ENCODE results near the gene RPS6KL1. TPM values are rescaled to one million over a fixed set of nuclear protein-coding genes. Genes with fewer than 3 reads are reported as not detected.

Gene RPS6KL1
- total RNA-seq, 2 experiments from 2014 or later = 2.5 to 3.6 TPM

DNA sequence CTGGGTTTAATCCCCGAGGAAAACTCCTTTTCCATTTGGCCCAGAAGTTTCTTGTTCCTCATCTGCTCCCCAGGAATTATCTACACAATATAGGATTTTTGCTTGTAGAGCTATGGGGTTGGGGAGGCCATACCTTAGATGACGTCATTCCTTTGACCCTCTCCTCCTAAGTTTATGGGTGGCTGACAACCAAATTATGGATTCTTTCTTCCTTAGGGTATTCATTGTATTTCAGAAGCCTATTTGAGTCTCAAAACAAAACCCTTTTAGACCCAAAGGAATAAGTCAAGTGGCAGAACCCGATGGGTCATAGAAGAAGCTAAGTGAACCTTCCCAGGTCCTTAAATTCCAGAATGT lies 61.3 kb downstream of the RPS6KL1 start:
- Mint-ChIP-seq H3K4me1 (peaks cover 7% of the 10 kb centered on the region), H3K27ac (no peak overlapping the region), H3K36me3 (no peaks in the 10 kb centered on the region), H3K4me3 (no peak overlapping the region), H3K9me3 (ENCODE audit: low read depth) (no peaks in the 10 kb centered on the region), H3K27me3 (no peaks in the 10 kb centered on the region)
- no peak for DNase-seq
- no peak for ATAC-seq
- CTCF ChIA-PET = interaction anchor here (0.7 to 20.2 kb wide), 24 partner anchors 9 to 438 kb away, joined by 3 to 680 read pairs (median 6); partner anchors contain the start of genes DLST, EIF2B2, PROX2 and RPS6KL1

DNA sequence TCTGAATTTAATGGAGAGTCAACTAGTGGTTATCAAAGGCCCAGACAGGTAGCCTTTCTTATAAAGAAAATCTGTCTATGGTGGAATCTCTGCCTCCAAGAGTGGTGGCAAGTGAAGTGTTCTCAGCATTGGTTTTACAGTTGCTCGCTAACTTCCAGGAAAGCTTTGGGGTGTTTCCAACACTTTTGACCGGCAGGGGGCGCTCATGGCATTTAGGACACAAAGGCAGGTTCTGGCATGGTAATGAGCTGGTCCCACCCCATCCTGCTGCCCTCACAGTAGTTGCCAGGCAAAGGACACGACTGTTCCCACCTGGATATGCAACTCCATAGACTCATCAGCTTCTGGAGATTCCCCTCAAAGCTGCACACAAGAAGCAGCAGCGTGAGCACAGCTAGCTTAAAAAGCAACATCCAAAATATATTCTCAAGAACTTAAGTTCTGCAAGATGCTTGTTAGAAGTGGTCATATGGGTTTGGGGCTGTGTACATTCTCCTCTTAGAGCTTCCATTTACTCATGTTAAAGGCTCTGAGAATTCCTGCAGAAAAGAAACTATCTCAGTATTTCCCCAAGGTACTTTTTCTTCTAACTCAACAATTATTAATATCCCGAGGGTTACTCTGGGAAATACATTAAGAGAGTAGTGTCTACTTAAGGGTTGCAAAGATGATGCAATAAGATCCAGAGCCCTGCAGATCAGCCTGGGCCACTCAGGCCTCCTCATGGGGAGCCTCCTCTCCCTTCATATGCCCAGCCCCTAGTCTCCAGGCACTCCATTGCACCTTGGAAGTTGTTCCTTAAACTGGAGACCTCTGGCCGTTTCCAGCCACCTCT lies 61.9 kb downstream of the RPS6KL1 start:
- H3K4me3 Mint-ChIP-seq = no peak overlapping the region
- H3K9me3 Mint-ChIP-seq (ENCODE audit: low read depth) = no peaks in the 10 kb centered on the region
- H3K27ac Mint-ChIP-seq = no peak overlapping the region
- ATAC-seq = peak; percentile 94
- CTCF ChIA-PET = interaction anchor here (0.7 to 20.2 kb wide), 39 partner anchors 8 to 662 kb away, joined by 3 to 680 read pairs (median 5); partner anchors contain the start of genes BATF, DLST, LTBP2 and PROX2
- H3K4me1 Mint-ChIP-seq = peaks cover under 1% of the 10 kb centered on the region
- no peaks in the 10 kb centered on the region for H3K27me3 Mint-ChIP-seq
- peak; percentile 93 for DNase-seq
- no peaks in the 10 kb centered on the region for H3K36me3 Mint-ChIP-seq

DNA sequence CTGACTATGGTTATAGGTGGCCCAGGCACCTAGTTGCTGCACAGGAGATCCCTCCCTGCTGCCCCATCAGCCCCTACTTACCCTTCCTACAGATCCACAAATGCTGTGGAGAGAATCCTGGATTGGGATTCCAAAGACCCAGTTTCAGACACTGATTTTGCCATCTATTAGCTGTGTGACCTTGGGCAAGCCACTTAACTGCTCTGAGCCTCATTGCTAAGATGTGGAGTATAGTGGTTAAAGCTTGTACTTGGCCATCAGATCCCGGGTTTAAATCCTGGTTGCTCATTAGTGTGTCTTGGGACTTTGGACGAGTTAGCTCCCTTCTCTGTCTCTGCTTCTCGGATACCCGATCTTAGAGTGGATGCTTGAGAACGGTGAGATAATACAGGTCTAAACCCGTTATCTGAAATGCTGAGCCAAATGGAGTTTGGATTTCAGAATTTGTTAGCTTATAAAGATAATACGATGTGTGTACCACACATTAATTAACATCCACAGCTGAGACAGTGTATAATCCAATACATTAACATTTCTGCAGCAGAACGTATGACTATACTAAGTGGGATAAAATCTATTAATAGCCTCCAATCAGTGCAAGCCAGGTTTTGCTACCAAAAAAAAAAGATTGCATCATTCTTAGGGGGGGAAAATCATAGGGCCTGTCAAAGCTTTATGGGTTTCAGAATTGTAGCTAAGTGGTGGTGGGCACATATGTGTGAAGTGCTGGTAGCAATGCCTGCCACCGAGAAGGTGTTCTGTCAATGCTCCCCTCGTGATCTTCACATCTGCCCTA lies 63.1 kb downstream of the RPS6KL1 start:
- no peaks in the 10 kb centered on the region for H3K36me3 Mint-ChIP-seq
- H3K4me1 Mint-ChIP-seq = no peaks in the 10 kb centered on the region
- no peaks in the 10 kb centered on the region for H3K27me3 Mint-ChIP-seq
- DNase-seq = no peak
- ATAC-seq = no peak
- no peak overlapping the region for H3K27ac Mint-ChIP-seq
- CTCF ChIA-PET = interaction anchor here (0.8 to 20.2 kb wide), 24 partner anchors 11 to 663 kb away, joined by 3 to 680 read pairs (median 6); partner anchors contain the start of genes BATF, DLST, LTBP2 and PROX2
- H3K4me3 Mint-ChIP-seq = no peak overlapping the region
- no peaks in the 10 kb centered on the region for H3K9me3 Mint-ChIP-seq (ENCODE audit: low read depth)

DNA sequence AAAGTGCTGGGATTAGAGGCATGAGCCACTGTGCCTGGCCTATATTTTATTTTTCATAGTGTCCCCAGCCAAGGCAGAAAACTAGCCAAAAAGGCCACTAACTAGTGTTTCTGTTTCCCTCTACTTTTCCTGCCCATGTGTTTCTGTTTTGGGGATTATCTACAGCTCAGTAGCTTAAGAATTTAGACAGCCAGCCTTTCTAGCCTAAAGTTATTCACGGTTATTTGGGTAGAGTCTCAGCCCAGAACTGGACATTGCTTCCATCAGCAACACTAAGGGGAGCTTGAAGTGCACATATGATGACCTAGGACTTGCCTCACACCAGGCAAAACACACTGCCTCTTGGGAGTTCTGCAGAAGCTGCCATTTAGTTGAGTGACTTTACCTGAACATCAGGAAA lies 65.0 kb downstream of the RPS6KL1 start:
- Mint-ChIP-seq H3K27me3 (no peaks in the 10 kb centered on the region), H3K27ac (no peak overlapping the region), H3K4me1 (peaks cover 4% of the 10 kb centered on the region), H3K9me3 (ENCODE audit: low read depth) (no peaks in the 10 kb centered on the region), H3K4me3 (no peak overlapping the region), H3K36me3 (no peaks in the 10 kb centered on the region)
- ATAC-seq = no peak
- no peak for DNase-seq
- CTCF ChIA-PET = interaction anchor here (0.7 to 20.2 kb wide), 6 partner anchors 9 to 230 kb away, joined by 3 to 680 read pairs (median 44); partner anchors contain the start of genes DLST and PROX2

DNA sequence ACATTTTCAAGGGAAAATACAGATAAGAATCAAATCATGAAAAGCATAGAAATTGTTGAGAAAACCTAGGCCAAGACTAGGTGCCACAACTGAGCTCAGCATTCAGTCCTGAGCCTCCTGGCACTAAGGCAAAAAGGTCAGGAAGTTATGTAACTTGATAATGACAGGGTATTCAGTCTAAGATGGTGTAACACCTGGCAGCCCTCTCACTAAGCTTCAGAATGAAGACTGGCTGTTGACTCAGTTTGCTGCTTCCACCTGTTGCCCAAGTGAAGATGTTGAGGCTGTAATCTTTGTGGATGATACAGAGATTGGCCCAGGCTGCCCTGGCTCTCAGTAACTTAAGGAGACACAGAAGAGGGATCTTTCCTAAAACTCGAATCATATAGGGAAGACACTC lies 66.7 kb downstream of the RPS6KL1 start:
- no peak overlapping the region for H3K27ac Mint-ChIP-seq
- CTCF ChIA-PET = interaction anchor here (0.9 to 20.2 kb wide), 6 partner anchors 8 to 75 kb away, joined by 3 to 680 read pairs (median 44); partner anchors contain the start of genes DLST and PROX2
- no peak for ATAC-seq

DNA sequence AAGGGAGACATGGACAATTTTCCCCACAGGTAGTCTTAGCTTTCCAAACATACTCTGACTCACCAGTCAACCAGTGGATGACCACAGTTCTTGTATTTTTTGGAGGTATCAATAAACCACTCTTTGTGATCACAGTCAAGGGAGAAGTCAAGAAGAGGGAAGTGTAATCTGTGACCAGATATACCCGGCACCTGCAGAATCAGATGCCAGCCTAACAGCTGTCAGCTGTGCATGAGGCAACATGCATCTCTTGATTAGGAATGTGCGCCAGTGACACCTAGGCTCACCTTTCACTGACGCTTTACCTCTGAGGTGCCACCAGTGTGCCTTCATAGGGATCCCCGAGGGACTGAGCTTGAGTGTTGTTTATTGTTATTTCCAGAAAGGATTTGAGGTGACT lies 67.1 kb downstream of the RPS6KL1 start:
- no peak overlapping the region for H3K27ac Mint-ChIP-seq
- H3K36me3 Mint-ChIP-seq = no peaks in the 10 kb centered on the region
- CTCF ChIA-PET = interaction anchor here (0.8 to 20.2 kb wide), 8 partner anchors 8 to 76 kb away, joined by 3 to 680 read pairs (median 5); partner anchors contain the start of genes DLST and PROX2
- H3K4me1 Mint-ChIP-seq = peaks cover 13% of the 10 kb centered on the region
- H3K9me3 Mint-ChIP-seq (ENCODE audit: low read depth) = no peaks in the 10 kb centered on the region
- DNase-seq (no peak), ATAC-seq (no peak)
- no peak overlapping the region for H3K4me3 Mint-ChIP-seq
- H3K27me3 Mint-ChIP-seq = no peaks in the 10 kb centered on the region

More for the DNA sequence above, 66.7 kb downstream of the RPS6KL1 start:
- Mint-ChIP-seq H3K4me1 (peaks cover 13% of the 10 kb centered on the region), H3K36me3 (no peaks in the 10 kb centered on the region), H3K27me3 (no peaks in the 10 kb centered on the region), H3K4me3 (no peak overlapping the region), H3K9me3 (ENCODE audit: low read depth) (no peaks in the 10 kb centered on the region)
- DNase-seq = no peak

DNA sequence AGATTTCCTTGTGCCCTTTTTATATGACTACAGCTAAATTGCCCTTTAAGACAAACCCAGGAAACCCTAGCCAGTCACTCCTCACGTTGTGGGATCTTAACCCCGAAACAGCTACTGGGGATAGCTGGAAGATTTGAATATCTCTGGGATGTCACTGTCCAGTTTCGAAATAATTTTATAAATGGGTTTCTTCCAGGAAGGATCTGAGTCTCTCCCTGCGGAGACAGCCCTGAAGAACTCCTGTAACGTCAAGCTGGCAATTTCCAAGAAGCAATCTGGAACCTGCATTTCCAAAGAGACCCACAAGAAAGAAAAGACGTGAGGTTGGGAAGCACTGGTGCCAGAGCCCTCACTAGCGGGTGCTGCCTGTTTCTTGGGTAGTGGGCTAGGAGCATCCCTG lies 68.0 kb downstream of the RPS6KL1 start:
- Mint-ChIP-seq H3K27ac (no peak overlapping the region), H3K27me3 (no peaks in the 10 kb centered on the region), H3K9me3 (ENCODE audit: low read depth) (no peaks in the 10 kb centered on the region), H3K4me1 (peaks cover 13% of the 10 kb centered on the region), H3K4me3 (no peak overlapping the region), H3K36me3 (no peaks in the 10 kb centered on the region)
- ATAC-seq = no peak
- CTCF ChIA-PET = interaction anchor here (0.8 to 20.2 kb wide), 8 partner anchors 9 to 243 kb away, joined by 3 to 680 read pairs (median 5); partner anchors contain the start of genes DLST, LTBP2 and PROX2
- DNase-seq = no peak

Other genes starting within 250 kb of the RPS6KL1 start
- gene AREL1, start 210.2 kb downstream of the RPS6KL1 start, total RNA-seq = 10 to 100 TPM; 43.6 to 44.2 TPM
- 10 to 100 TPM; 53.7 to 60.5 TPM for gene FCF1, start 210.1 kb downstream of the RPS6KL1 start, total RNA-seq
- gene YLPM1, start 159.9 kb downstream of the RPS6KL1 start, total RNA-seq = 10 to 100 TPM; 57.9 to 64.1 TPM
- under 1 TPM; 0.21 to 0.44 TPM for gene PROX2, start 47.1 kb downstream of the RPS6KL1 start, total RNA-seq
- gene DLST, start 41.3 kb downstream of the RPS6KL1 start, total RNA-seq = 100 to 1,000 TPM; 106 to 119 TPM
- gene PGF, start 32.3 kb upstream of the RPS6KL1 start, total RNA-seq = under 1 TPM; 0.29 to 0.56 TPM
- 10 to 100 TPM; 47.9 to 54.0 TPM for gene EIF2B2, start 79.7 kb upstream of the RPS6KL1 start, total RNA-seq
- gene MLH3, start 128.2 kb upstream of the RPS6KL1 start, total RNA-seq = 10 to 100 TPM; 15.1 to 16.2 TPM
- 10 to 100 TPM; 45.2 to 59.5 TPM for gene ACYP1, start 140.8 kb upstream of the RPS6KL1 start, total RNA-seq
- 1 to 10 TPM; 2.8 to 2.9 TPM for gene ZC2HC1C, start 146.4 kb upstream of the RPS6KL1 start, total RNA-seq
- 10 to 100 TPM; 83.0 to 86.4 TPM for gene NEK9, start 203.8 kb upstream of the RPS6KL1 start, total RNA-seq